ENCODE results near the gene FXR2.

Gene FXR2

GRCh38 chr17:7588553-7589203 is 26.0 kb downstream of the FXR2 start:
- TF ChIP-seq FOXP2 (optimal IDR thresholded peaks at IDR 0.05; ENCODE audit: borderline replicate concordance, extremely low read depth, extremely low read length, insufficient read depth): no peak
- no peak for TF ChIP-seq SIN3A (IDR thresholded peaks at IDR 0.05; ENCODE audit: borderline replicate concordance, insufficient read depth, low read length)
- TF ChIP-seq POLR2AphosphoS5 (IDR thresholded peaks at IDR 0.05; ENCODE audit: low read depth, low read length): no peak
- TF ChIP-seq REST (IDR thresholded peaks at IDR 0.05; ENCODE audit: insufficient read depth in 1 of 2, low read depth in 2 of 2, low read length in 2 of 2): no peak
- no peak for TF ChIP-seq TAF1 (IDR thresholded peaks at IDR 0.05; ENCODE audit: borderline replicate concordance, insufficient read depth, low read length)

- TF ChIP-seq SIN3A (IDR thresholded peaks at IDR 0.05; ENCODE audit: borderline replicate concordance, insufficient read depth, low read length): no peak
- no peak for TF ChIP-seq POLR2AphosphoS5 (IDR thresholded peaks at IDR 0.05; ENCODE audit: low read depth, low read length)
- no peak for TF ChIP-seq TAF1 (IDR thresholded peaks at IDR 0.05; ENCODE audit: borderline replicate concordance, insufficient read depth, low read length)
These were observed 27.1 kb downstream of the FXR2 start for GRCh38 chr17:7587420-7588151.

- no peak for TF ChIP-seq TAF1 (IDR thresholded peaks at IDR 0.05; ENCODE audit: borderline replicate concordance, insufficient read depth, low read length)
- no peak for TF ChIP-seq FOXP2 (optimal IDR thresholded peaks at IDR 0.05; ENCODE audit: borderline replicate concordance, extremely low read depth, extremely low read length, insufficient read depth)
- no peak for TF ChIP-seq SIN3A (IDR thresholded peaks at IDR 0.05; ENCODE audit: borderline replicate concordance, insufficient read depth, low read length)
- TF ChIP-seq POLR2AphosphoS5 (IDR thresholded peaks at IDR 0.05; ENCODE audit: low read depth, low read length): no peak; the same call in 1 of the 2 replicates
- no peak for TF ChIP-seq REST (IDR thresholded peaks at IDR 0.05; ENCODE audit: insufficient read depth in 1 of 2, low read depth in 2 of 2, low read length in 2 of 2)
These were observed 27.9 kb downstream of the FXR2 start for GRCh38 chr17:7586673-7587419.

- TF ChIP-seq TAF1 (IDR thresholded peaks at IDR 0.05; ENCODE audit: borderline replicate concordance, insufficient read depth, low read length) (peak; percentile 98), POLR2AphosphoS5 (IDR thresholded peaks at IDR 0.05; ENCODE audit: low read depth, low read length) (peak; percentile 91), REST (IDR thresholded peaks at IDR 0.05; ENCODE audit: insufficient read depth in 1 of 2, low read depth in 2 of 2, low read length in 2 of 2) (peak in 1 of 2 experiments; percentile 64; a peak in 2 of 4 replicates), SIN3A (IDR thresholded peaks at IDR 0.05; ENCODE audit: borderline replicate concordance, insufficient read depth, low read length) (no peak)
These were observed 31.2 kb downstream of the FXR2 start, which contains the start of gene MPDU1 for GRCh38 chr17:7583253-7584109. Gene MPDU1, plus strand, starts transcription at chr17:7583852. Its CDS starts 11 bp downstream, at chr17:7583863.
